Esophagus squamous epithelium (tissue), 4 donors: Measurements from ENCODE around the gene DNAL1.

Experiments used
- CTCF ChIP-seq, 6 experiments: fragments of 450-650 bp in 4 of 6; fragments of 200-600 bp in 2 of 6; sonication (generic) in 2 of 6; IDR thresholded peaks; one replicate each; pipeline ENCODE4 v1.5.1; 2016 to 2019; ENCODE audit warnings: antibody characterized with exemption in 6 of 6, mild to moderate bottlenecking in 4 of 6, moderate library complexity in 4 of 6
- POLR2A ChIP-seq, 4 donors: fragments of 450-650 bp; IDR thresholded peaks; one replicate each; pipeline ENCODE4 v1.6.1; 2017; ENCODE audit warnings: antibody characterized with exemption in 4 of 4, mild to moderate bottlenecking in 4 of 4, moderate library complexity in 3 of 4

GRCh38 chr14:73645248-73645610 lies 443 bp downstream of the DNAL1 start:
- no peak for TF ChIP-seq CTCF (IDR thresholded peaks at IDR 0.05)
- no peak for TF ChIP-seq POLR2A (IDR thresholded peaks at IDR 0.05)
